ENCODE measurements around the gene AGRN.
"Not testable (repeated sequence)": the region's sequence is repeated elsewhere in the genome, so short reads cannot be mapped to it uniquely, and the experiment has no call there.

The AGRN gene

GRCh38 chr1:982765-983436, 37.0 kb upstream of the AGRN start:
- DNase-seq: no peak

- peak; percentile 59 for DNase-seq
Observed at GRCh38 chr1:983798-984475, 36.0 kb upstream of the AGRN start.

- no peak for DNase-seq
Observed at GRCh38 chr1:984476-984814, 35.5 kb upstream of the AGRN start.

- DNase-seq: no peak
Observed at GRCh38 chr1:985126-985525, 34.8 kb upstream of the AGRN start.

GRCh38 chr1:988061-988460, 31.9 kb upstream of the AGRN start:
- DNase-seq: not testable (repeated sequence)

GRCh38 chr1:991275-991674, 28.6 kb upstream of the AGRN start:
- DNase-seq: not testable (repeated sequence)

- no peak for DNase-seq
Observed at GRCh38 chr1:991895-992294, 28.0 kb upstream of the AGRN start.

- peak; percentile 58 for DNase-seq
Observed at GRCh38 chr1:992362-992761, 27.6 kb upstream of the AGRN start.

GRCh38 chr1:993379-993995, 26.4 kb upstream of the AGRN start:
- no peak for DNase-seq

- DNase-seq: not testable (repeated sequence)
Observed at GRCh38 chr1:994546-994945, 25.4 kb upstream of the AGRN start.

GRCh38 chr1:995665-996633, 24.0 kb upstream of the AGRN start:
- no peak for DNase-seq

GRCh38 chr1:996851-997712, 22.8 kb upstream of the AGRN start:
- DNase-seq: no peak

GRCh38 chr1:997713-997992, 22.3 kb upstream of the AGRN start:
- no peak for DNase-seq

- no peak for DNase-seq
Observed at GRCh38 chr1:997993-998744, 21.8 kb upstream of the AGRN start.

- DNase-seq: no peak
Observed at GRCh38 chr1:998745-998994, 21.2 kb upstream of the AGRN start.

- no peak for DNase-seq
Observed at GRCh38 chr1:998995-999724, 20.8 kb upstream of the AGRN start.

GRCh38 chr1:999725-1000356, 20.1 kb upstream of the AGRN start, which contains the start of gene HES4:
HES4 (minus strand) TSS chr1:1000097; CDS start chr1:999973, 124 bp downstream.
- peak; percentile 56 for DNase-seq

GRCh38 chr1:1000357-1001056, 19.4 kb upstream of the AGRN start:
- DNase-seq: peak; percentile 60

GRCh38 chr1:1001057-1001783, 18.7 kb upstream of the AGRN start:
- no peak for DNase-seq

Data from activated CD4-positive, alpha-beta T cell treated with anti-CD3 and anti-CD28 coated beads, Interleukin-10, Interleukin-2, amounts not matched to agents 100 ng/mL and 50 ng/mL, durations not matched to agents 16 hours and 8 hours (primary cell).